IPS-20b (cell line): ENCODE results near the gene GRSF1.
"Not testable (repeated sequence)": the region's sequence is repeated elsewhere in the genome, so short reads cannot be mapped to it uniquely, and the experiment has no call there.

Experiments used
- H3K27ac ChIP-seq: one replicate; pipeline ENCODE4 v1.5.1; 2013; ENCODE audit warnings: low read length
- H3K27me3 ChIP-seq: 2 replicates; pipeline ENCODE4 v1.6.1; 2013; ENCODE audit warnings: mild to moderate bottlenecking, low read length, inconsistent platforms; ENCODE audit not compliant: insufficient read depth
- H3K36me3 ChIP-seq: 2 replicates; pipeline ENCODE4 v1.6.1; 2013; ENCODE audit warnings: low read depth, mild to moderate bottlenecking, inconsistent platforms, low read length, moderate library complexity; ENCODE audit not compliant: insufficient read depth
- H3K4me1 ChIP-seq: 2 replicates; pipeline ENCODE4 v1.6.1; 2013; ENCODE audit warnings: mild to moderate bottlenecking, control low read depth, inconsistent platforms, low read length, moderate library complexity; ENCODE audit not compliant: insufficient read depth
- H3K4me3 ChIP-seq: 2 replicates; pipeline ENCODE4 v1.5.1; 2013; ENCODE audit warnings: mild to moderate bottlenecking, low read length, inconsistent platforms
- H3K9ac ChIP-seq: 2 replicates; pipeline ENCODE4 v1.6.1; 2013; ENCODE audit warnings: low read depth, mild to moderate bottlenecking, inconsistent platforms, low read length, moderate library complexity
- H3K9me3 ChIP-seq: 2 replicates; pipeline ENCODE4 v1.6.1; 2013; ENCODE audit warnings: mild to moderate bottlenecking, low read depth, low read length, inconsistent platforms; ENCODE audit not compliant: insufficient read depth

The GRSF1 gene

GRCh38 chr4:70787496-70787895 lies 52.2 kb downstream of the GRSF1 start:
- Histone ChIP-seq H3K9me3 (no peaks in the 10 kb centered on the region), H3K4me3 (no peak overlapping the region), H3K4me1 (no peaks in the 10 kb centered on the region), H3K27me3 (no peaks in the 10 kb centered on the region), H3K36me3 (peaks cover 37% of the 10 kb centered on the region), H3K27ac (no peak overlapping the region), H3K9ac (no peak overlapping the region)

DNA sequence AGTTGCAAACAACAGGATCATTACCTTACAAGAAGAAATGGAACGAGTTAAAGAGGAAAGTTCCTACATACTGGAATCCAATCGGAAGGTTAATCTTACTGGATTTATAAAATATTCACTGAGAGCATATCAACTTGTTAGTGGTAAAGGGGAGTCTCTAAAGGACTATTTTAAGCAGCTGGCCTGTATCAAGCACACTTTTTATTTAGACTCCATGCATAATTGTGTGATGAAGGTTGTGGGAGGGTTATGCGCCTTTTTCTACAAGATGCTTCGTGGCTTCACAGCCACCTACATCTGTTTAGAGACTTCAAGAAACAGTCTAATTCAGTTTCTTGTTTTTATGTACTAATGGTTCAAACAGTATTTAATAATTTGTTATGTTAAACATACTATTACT lies 56.6 kb downstream of the GRSF1 start:
- Histone ChIP-seq H3K36me3 (peaks cover 34% of the 10 kb centered on the region), H3K27ac (no peak overlapping the region), H3K4me1 (no peaks in the 10 kb centered on the region), H3K9ac (no peak overlapping the region), H3K9me3 (no peaks in the 10 kb centered on the region), H3K27me3 (no peaks in the 10 kb centered on the region), H3K4me3 (no peak overlapping the region)

GRCh38 chr4:70778888-70779422 lies 60.7 kb downstream of the GRSF1 start:
- H3K36me3 ChIP-seq, result peaks cover 23% of the 10 kb centered on the region

DNA sequence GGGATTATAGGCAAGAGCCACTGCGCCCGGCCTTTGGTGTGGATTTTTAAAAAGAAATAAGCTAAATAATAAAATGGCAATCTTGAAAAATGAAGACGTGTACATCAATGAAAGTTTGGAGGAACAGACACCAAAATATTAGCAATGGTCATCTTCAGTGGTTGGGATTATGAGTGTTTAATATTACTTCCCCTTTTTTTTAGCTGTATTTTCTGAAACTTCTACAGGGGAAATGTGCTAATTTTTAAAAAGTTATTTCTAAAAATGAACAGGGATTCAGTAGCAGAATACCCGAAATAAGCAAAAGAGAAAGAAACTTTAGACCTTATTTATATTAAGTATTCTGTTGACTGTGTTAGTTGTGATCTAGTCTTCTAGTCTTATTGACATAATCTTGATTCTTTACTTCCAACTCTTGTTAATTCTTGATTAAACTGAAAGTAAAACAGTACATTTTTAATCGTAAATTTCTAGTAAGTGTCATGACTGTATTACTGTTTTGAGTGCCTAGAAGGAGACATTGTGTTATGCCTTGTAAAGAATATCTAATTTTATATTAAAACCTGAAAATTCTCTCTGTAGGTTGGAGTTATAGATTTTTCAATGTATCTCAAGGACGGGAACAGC lies 66.6 kb downstream of the GRSF1 start:
- H3K9me3 ChIP-seq, result no peaks in the 10 kb centered on the region
- no peaks in the 10 kb centered on the region for H3K27me3 ChIP-seq
- peaks cover 27% of the 10 kb centered on the region for H3K36me3 ChIP-seq
- H3K4me1 ChIP-seq, result no peaks in the 10 kb centered on the region
- H3K9ac ChIP-seq, result no peak overlapping the region
- no peak overlapping the region for H3K27ac ChIP-seq
- no peak overlapping the region for H3K4me3 ChIP-seq

More at GRCh38 chr4:70778888-70779422, 60.7 kb downstream of the GRSF1 start:
- H3K4me1 ChIP-seq, result no peaks in the 10 kb centered on the region
- no peak overlapping the region for H3K27ac ChIP-seq
- H3K27me3 ChIP-seq, result no peaks in the 10 kb centered on the region
- no peaks in the 10 kb centered on the region for H3K9me3 ChIP-seq
- no peak overlapping the region for H3K4me3 ChIP-seq
- no peak overlapping the region for H3K9ac ChIP-seq

GRCh38 chr4:70769396-70769795 lies 70.3 kb downstream of the GRSF1 start:
- H3K36me3 ChIP-seq, result peaks cover 39% of the 10 kb centered on the region
- H3K4me1 ChIP-seq, H3K27me3 ChIP-seq, H3K4me3 ChIP-seq, H3K9me3 ChIP-seq, H3K9ac ChIP-seq, H3K27ac ChIP-seq: not testable (repeated sequence)

DNA sequence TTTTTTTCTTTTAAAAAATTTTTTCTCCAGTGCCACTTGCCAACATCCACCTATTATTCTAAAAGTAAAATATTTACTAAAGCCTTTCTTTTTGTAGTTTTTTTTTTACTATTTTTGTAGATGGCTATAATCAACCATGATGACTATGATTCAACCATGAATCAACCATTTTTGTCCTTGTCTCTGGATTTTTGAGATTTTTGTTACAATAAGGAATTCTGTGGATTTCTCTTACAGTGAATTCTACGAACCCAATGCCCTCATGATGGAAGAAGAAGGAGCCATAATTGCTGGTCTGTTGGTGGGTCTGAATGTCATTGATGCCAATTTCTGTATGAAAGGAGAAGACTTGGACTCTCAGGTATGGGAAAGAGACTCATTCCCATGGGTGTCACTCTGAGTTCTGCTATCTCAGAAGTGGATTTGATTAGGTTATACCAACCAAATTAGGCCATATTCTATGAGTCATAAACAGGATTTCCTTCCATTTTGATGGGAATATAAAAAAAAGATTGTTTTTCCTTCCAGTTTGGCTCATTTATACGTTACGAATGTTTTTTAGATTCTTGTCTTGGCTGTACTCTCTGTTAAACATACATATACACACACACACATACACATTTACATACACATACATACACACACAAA lies 71.3 kb downstream of the GRSF1 start:
- Histone ChIP-seq H3K27me3 (no peaks in the 10 kb centered on the region), H3K4me3 (no peak overlapping the region), H3K9ac (no peak overlapping the region), H3K4me1 (no peaks in the 10 kb centered on the region), H3K36me3 (peaks cover 40% of the 10 kb centered on the region), H3K27ac (no peak overlapping the region), H3K9me3 (no peaks in the 10 kb centered on the region)
